ENCODE data around the gene XBP1.

DNA sequence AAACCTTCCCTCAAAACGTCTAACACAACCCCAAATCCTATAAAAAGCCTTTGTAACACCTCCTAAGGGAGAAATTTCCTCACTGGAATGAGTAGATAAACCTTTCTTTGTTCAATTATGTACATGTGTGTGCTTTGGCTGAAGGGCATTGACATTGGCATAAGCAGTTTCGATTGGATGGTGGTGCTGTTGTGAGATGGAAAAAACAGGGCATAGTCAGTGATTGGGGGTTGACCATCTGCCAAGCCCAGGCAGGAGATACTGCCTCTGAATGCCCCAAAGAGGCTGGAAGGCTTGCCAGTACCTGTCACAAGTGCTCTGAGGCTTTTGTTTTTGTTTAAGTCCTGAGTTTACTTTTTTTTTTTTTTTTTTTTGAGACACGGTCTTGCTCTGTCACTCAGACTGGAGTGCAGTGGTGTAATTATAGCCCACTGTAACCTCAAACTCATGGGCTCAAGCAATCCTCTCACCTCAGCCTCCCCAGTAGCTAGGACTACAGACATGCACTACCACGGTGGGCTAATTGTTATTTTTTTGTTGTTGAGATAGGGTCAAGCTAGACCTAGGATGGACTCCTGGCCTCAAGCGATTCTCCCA, 29.1 kb downstream of the XBP1 start:
- TF ChIP-seq, protein P1, sequence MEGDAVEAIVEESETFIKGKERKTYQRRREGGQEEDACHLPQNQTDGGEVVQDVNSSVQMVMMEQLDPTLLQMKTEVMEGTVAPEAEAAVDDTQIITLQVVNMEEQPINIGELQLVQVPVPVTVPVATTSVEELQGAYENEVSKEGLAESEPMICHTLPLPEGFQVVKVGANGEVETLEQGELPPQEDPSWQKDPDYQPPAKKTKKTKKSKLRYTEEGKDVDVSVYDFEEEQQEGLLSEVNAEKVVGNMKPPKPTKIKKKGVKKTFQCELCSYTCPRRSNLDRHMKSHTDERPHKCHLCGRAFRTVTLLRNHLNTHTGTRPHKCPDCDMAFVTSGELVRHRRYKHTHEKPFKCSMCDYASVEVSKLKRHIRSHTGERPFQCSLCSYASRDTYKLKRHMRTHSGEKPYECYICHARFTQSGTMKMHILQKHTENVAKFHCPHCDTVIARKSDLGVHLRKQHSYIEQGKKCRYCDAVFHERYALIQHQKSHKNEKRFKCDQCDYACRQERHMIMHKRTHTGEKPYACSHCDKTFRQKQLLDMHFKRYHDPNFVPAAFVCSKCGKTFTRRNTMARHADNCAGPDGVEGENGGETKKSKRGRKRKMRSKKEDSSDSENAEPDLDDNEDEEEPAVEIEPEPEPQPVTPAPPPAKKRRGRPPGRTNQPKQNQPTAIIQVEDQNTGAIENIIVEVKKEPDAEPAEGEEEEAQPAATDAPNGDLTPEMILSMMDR (IDR thresholded peaks at IDR 0.05; ENCODE audit: low read length): no peak
- TF ChIP-seq EZH2 (IDR thresholded peaks at IDR 0.05; ENCODE audit: borderline replicate concordance, low read length): no peak

All from OCI-LY1 (cell line).